IMR-90 (cell line): Measurements from ENCODE around the gene ADAM33. TPM values are rescaled to one million over a fixed set of nuclear protein-coding genes. Genes with fewer than 3 reads are reported as not detected.

ENCODE experiments used
- ATAC-seq: fragments of 200-7000 bp; cut with Tn5 transposase; 2 replicates; pipeline ENCODE4 v1.9.1; 2020; ENCODE audit warnings: low read depth, mild to moderate bottlenecking, moderate library complexity
- BruUV-seq: library from RNA; stranded (reverse); fragments of 400-500 nt; replicated peaks from 2 replicates; lab custom pipeline; 2021; lab: Mats Ljungman, UMichigan
- CTCF ChIA-PET: fragments of 300-600 bp; formaldehyde crosslinking; extraction: SDS; loops from one replicate; lab custom pipeline; 2021; ENCODE audit warnings: antibody characterized with exemption; lab: Yijun Ruan, JAX
- POLR2A ChIA-PET: fragments of 300-600 bp; sonication (Branson Sonifier 250); formaldehyde crosslinking; loops from one replicate; lab custom pipeline; 2022; ENCODE audit warnings: antibody characterized with exemption; ENCODE audit not compliant: unreplicated experiment; lab: Charles Lee
- DNase-seq: peaks from one replicate; pipeline ENCODE4 v3.0.0; 2013
- H2AFZ ChIP-seq: replicated peaks from 2 replicates; pipeline ENCODE3; 2013; ENCODE audit warnings: low read length, mild to moderate bottlenecking; ENCODE audit not compliant: poor library complexity
- H2AK5ac ChIP-seq: 2 replicates; pipeline ENCODE4 v1.6.1; 2013; ENCODE audit warnings: low read depth, low read length, inconsistent platforms
- H2AK9ac ChIP-seq: replicated peaks from 2 replicates; pipeline ENCODE3; 2013; ENCODE audit warnings: mild to moderate bottlenecking, low read depth, low read length, moderate library complexity; ENCODE audit not compliant: poor library complexity
- H2BK120ac ChIP-seq: 2 replicates; pipeline ENCODE4 v1.6.1; 2013; ENCODE audit warnings: low read depth, low read length, inconsistent platforms
- H2BK15ac ChIP-seq: 3 replicates; pipeline ENCODE4 v1.6.1; 2013; ENCODE audit warnings: low read depth, low read length, inconsistent platforms
- H2BK20ac ChIP-seq: 2 replicates; pipeline ENCODE4 v1.6.1; 2013; ENCODE audit warnings: low read depth, mild to moderate bottlenecking, inconsistent platforms, low read length, moderate library complexity
- H2BK5ac ChIP-seq: 2 replicates; pipeline ENCODE4 v1.6.1; 2013; ENCODE audit warnings: mild to moderate bottlenecking, low read depth, low read length, inconsistent platforms; ENCODE audit not compliant: poor library complexity, severe bottlenecking
- H3K14ac ChIP-seq: replicated peaks from 2 replicates; pipeline ENCODE4 v1.6.1; 2013; ENCODE audit warnings: low read depth, low read length, inconsistent platforms
- H3K18ac ChIP-seq: 2 replicates; pipeline ENCODE4 v1.6.1; 2013; ENCODE audit warnings: low read depth, low read length, control low read depth
- H3K23ac ChIP-seq: 2 replicates; pipeline ENCODE4 v1.6.1; 2013; ENCODE audit warnings: low read depth, low read length, inconsistent platforms
- H3K27ac ChIP-seq: 2 replicates; pipeline ENCODE4 v1.5.1; 2013; ENCODE audit warnings: mild to moderate bottlenecking, control low read depth, low read length; ENCODE audit not compliant: insufficient read depth
- H3K27me3 ChIP-seq: 2 replicates; pipeline ENCODE4 v1.6.1; 2013; ENCODE audit warnings: low read length; ENCODE audit not compliant: control insufficient read depth, insufficient read depth
- H3K36me3 ChIP-seq: 2 replicates; pipeline ENCODE4 v1.6.1; 2013; ENCODE audit warnings: low read length, mixed read lengths; ENCODE audit not compliant: control insufficient read depth, insufficient read depth
- H3K4ac ChIP-seq: 2 replicates; pipeline ENCODE4 v1.6.1; 2013; ENCODE audit warnings: low read depth, low read length, inconsistent platforms
- H3K4me1 ChIP-seq: 2 replicates; pipeline ENCODE4 v1.6.1; 2013; ENCODE audit warnings: low read length, mixed read lengths; ENCODE audit not compliant: control insufficient read depth, insufficient read depth
- H3K4me2 ChIP-seq: 2 replicates; pipeline ENCODE4 v1.6.1; 2013; ENCODE audit warnings: low read depth, mild to moderate bottlenecking, control low read depth, low read length, moderate library complexity
- H3K4me3 ChIP-seq: 2 replicates; pipeline ENCODE4 v1.5.1; 2013; ENCODE audit warnings: low read depth, mild to moderate bottlenecking, control low read depth, low read length, moderate library complexity; ENCODE audit not compliant: insufficient read depth
- H3K56ac ChIP-seq: 2 replicates; pipeline ENCODE4 v1.6.1; 2013; ENCODE audit warnings: low read length, inconsistent platforms; ENCODE audit not compliant: insufficient read depth; ENCODE audit errors: extremely low read depth
- H3K79me1 ChIP-seq, 2 experiments: 2 replicates each; pipeline ENCODE4 v1.6.1; 2013; ENCODE audit warnings: low read length in 2 of 2, inconsistent platforms in 1 of 2, low read depth in 1 of 2
- H3K9ac ChIP-seq: 2 replicates; pipeline ENCODE4 v1.6.1; 2013; ENCODE audit warnings: low read depth, low read length, control low read depth
- H3K9me1 ChIP-seq: 2 replicates; pipeline ENCODE4 v1.6.1; 2013; ENCODE audit warnings: low read length, inconsistent platforms; ENCODE audit not compliant: insufficient read depth
- H3K9me3 ChIP-seq: 2 replicates; pipeline ENCODE4 v1.6.1; 2013; ENCODE audit warnings: low read length; ENCODE audit not compliant: control insufficient read depth, insufficient read depth
- H4K20me1 ChIP-seq: 2 replicates; pipeline ENCODE4 v1.6.1; 2013; ENCODE audit warnings: low read length, inconsistent platforms; ENCODE audit not compliant: insufficient read depth
- H4K5ac ChIP-seq: 2 replicates; pipeline ENCODE4 v1.6.1; 2013; ENCODE audit warnings: mild to moderate bottlenecking, low read depth, low read length, control low read depth
- H4K8ac ChIP-seq, 2 experiments: 2 replicates each; pipeline ENCODE4 v1.6.1; 2013; ENCODE audit warnings: low read depth in 2 of 2, low read length in 2 of 2, control low read depth in 1 of 2, inconsistent platforms in 1 of 2
- H4K91ac ChIP-seq: 2 replicates; pipeline ENCODE4 v1.6.1; 2013; ENCODE audit warnings: low read depth, low read length, inconsistent platforms; ENCODE audit not compliant: insufficient read depth
- CHD1 ChIP-seq: IDR thresholded peaks from 2 replicates; pipeline ENCODE4 v1.6.1; 2012; ENCODE audit warnings: low read depth, low read length, improper control_type of control experiment
- FOS ChIP-seq: fragments of 150-350 bp; IDR thresholded peaks from 2 replicates; pipeline ENCODE4 v1.6.1; 2016; ENCODE audit warnings: low read depth, low read length
- MAFK ChIP-seq: IDR thresholded peaks from 2 replicates; pipeline ENCODE4 v1.6.1; 2012; ENCODE audit warnings: low read depth, low read length, improper control_type of control experiment
- MXI1 ChIP-seq: IDR thresholded peaks from 2 replicates; pipeline ENCODE4 v1.6.1; 2012; ENCODE audit warnings: low read depth, mild to moderate bottlenecking, low read length, moderate library complexity, borderline replicate concordance
- POLR2A ChIP-seq: IDR thresholded peaks from 2 replicates; pipeline ENCODE4 v1.6.1; 2012; ENCODE audit warnings: mild to moderate bottlenecking, low read depth, low read length
- RCOR1 ChIP-seq: IDR thresholded peaks from 2 replicates; pipeline ENCODE4 v1.6.1; 2012; ENCODE audit warnings: mild to moderate bottlenecking, low read length, improper control_type of control experiment; ENCODE audit not compliant: insufficient replicate concordance
- RFX5 ChIP-seq: IDR thresholded peaks from 2 replicates; pipeline ENCODE4 v1.8.0; 2012; ENCODE audit warnings: low read depth, mild to moderate bottlenecking, low read length, moderate library complexity
- WGBS, 2 experiments: methylation state at CpG; one replicate each; pipeline versions ENCODE4 v1.1.5 to v1.1.7; 2013; ENCODE audit warnings: missing lambda C conversion rate in 2 of 2; ENCODE audit not compliant: insufficient read length in 1 of 2; ENCODE audit errors: extremely low coverage in 2 of 2; 5-methylcytosine and 5-hydroxymethylcytosine counted together
- dilution Hi-C: fragments of 300-500 bp; cut with HindIII; formaldehyde crosslinking; loops from one replicate; pipeline ENCODE4 v1.14.3; 2018; ENCODE audit warnings: low sequenced_read_pairs; ENCODE audit not compliant: unreplicated experiment
- in situ Hi-C: fragments of 300-500 bp; cut with MboI; formaldehyde crosslinking; loops from 3 replicates; pipeline ENCODE4 v1.14.3; 2019; ENCODE audit warnings: low sequenced_read_pairs, inconsistent platforms, mixed read lengths
- intact Hi-C: fragments of 100-400 bp; cut with micrococcal nuclease; formaldehyde crosslinking; loops from 2 replicates; pipeline ENCODE4 v1.10.0; 2022
- polyA plus RNA-seq, 3 experiments: library from polyadenylated mRNA; depleted of rRNA; stranded (reverse); fragments of >200 nt; gene quantifications; 2 replicates each; pipeline ENCODE4 v1.2.3, GENCODE V29; 2012; ENCODE audit warnings: low replicate concordance in 1 of 3
- total RNA-seq: library from RNA; depleted of rRNA; stranded (reverse); fragments of >200 nt; gene quantifications from 2 replicates; pipeline ENCODE4 v1.2.3, GENCODE V29; 2012
- TF ChIP-seq, protein P1 (sequence below): conservative IDR thresholded peaks from 2 replicates; pipeline ENCODE4 v1.5.1; 2012; ENCODE audit warnings: mild to moderate bottlenecking, low read depth, low read length, improper control_type of control experiment
- TF ChIP-seq, protein P2 (sequence below): fragments of 150-350 bp; IDR thresholded peaks from 2 replicates; pipeline ENCODE4 v1.6.1; 2017; ENCODE audit warnings: mild to moderate bottlenecking, antibody characterized with exemption, low read length, low read depth
- TF ChIP-seq, protein P3 (sequence below): fragments of 150-350 bp; IDR thresholded peaks from 2 replicates; pipeline ENCODE4 v1.6.1; 2016; ENCODE audit warnings: low read depth, mild to moderate bottlenecking, low read length, moderate library complexity, borderline replicate concordance

ADAM33 gene
- total and polyA plus RNA-seq, 2 of the 4 experiments (the other 2 are of a cell fraction), result 0.18 to 1.7 TPM

DNA sequence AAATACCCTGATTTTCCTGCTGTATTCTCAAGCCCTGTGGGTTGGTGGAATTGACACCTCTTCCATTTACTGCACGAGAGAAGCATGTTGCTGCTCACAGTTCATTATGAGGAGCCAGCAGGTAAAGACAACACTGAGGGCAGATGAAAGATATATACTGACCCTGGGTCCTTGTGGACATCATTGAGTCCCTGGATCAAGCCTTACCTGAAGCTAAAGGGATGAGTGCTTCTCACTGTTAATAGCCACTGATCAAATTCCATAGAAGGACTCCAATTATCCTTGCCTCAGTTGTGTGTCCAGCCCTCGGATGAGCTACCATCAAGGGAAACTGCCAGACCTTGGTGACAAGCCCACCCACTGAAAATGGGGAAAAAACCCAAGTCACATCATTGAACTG lies 38.3 kb upstream of the ADAM33 start:
- H3K4me2 ChIP-seq, result no peak overlapping the region
- H3K27ac ChIP-seq, result no peak overlapping the region
- H3K9me1 ChIP-seq, result no peaks in the 10 kb centered on the region
- POLR2A ChIA-PET, result no interaction called here
- no peak overlapping the region for H3K56ac ChIP-seq
- no peaks in the 10 kb centered on the region for H3K9me3 ChIP-seq
- no peak overlapping the region for H2BK15ac ChIP-seq
- H2AK9ac ChIP-seq, result no peak overlapping the region
- no peaks in the 10 kb centered on the region for H3K79me1 ChIP-seq
- H3K18ac ChIP-seq, result no peak overlapping the region
- no peak overlapping the region for H2BK5ac ChIP-seq
- TF ChIP-seq POLR2A (no peak), CHD1 (no peak), MAFK (no peak), FOS (no peak), MXI1 (no peak), RCOR1 (no peak), RFX5 (no peak)
- TF ChIP-seq, protein P1, sequence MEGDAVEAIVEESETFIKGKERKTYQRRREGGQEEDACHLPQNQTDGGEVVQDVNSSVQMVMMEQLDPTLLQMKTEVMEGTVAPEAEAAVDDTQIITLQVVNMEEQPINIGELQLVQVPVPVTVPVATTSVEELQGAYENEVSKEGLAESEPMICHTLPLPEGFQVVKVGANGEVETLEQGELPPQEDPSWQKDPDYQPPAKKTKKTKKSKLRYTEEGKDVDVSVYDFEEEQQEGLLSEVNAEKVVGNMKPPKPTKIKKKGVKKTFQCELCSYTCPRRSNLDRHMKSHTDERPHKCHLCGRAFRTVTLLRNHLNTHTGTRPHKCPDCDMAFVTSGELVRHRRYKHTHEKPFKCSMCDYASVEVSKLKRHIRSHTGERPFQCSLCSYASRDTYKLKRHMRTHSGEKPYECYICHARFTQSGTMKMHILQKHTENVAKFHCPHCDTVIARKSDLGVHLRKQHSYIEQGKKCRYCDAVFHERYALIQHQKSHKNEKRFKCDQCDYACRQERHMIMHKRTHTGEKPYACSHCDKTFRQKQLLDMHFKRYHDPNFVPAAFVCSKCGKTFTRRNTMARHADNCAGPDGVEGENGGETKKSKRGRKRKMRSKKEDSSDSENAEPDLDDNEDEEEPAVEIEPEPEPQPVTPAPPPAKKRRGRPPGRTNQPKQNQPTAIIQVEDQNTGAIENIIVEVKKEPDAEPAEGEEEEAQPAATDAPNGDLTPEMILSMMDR, result no peak
- TF ChIP-seq, protein P2, sequence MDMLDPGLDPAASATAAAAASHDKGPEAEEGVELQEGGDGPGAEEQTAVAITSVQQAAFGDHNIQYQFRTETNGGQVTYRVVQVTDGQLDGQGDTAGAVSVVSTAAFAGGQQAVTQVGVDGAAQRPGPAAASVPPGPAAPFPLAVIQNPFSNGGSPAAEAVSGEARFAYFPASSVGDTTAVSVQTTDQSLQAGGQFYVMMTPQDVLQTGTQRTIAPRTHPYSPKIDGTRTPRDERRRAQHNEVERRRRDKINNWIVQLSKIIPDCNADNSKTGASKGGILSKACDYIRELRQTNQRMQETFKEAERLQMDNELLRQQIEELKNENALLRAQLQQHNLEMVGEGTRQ, result no peak
- TF ChIP-seq, protein P3, sequence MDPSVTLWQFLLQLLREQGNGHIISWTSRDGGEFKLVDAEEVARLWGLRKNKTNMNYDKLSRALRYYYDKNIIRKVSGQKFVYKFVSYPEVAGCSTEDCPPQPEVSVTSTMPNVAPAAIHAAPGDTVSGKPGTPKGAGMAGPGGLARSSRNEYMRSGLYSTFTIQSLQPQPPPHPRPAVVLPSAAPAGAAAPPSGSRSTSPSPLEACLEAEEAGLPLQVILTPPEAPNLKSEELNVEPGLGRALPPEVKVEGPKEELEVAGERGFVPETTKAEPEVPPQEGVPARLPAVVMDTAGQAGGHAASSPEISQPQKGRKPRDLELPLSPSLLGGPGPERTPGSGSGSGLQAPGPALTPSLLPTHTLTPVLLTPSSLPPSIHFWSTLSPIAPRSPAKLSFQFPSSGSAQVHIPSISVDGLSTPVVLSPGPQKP, result no peak
- no peak overlapping the region for H2AK5ac ChIP-seq
- H3K23ac ChIP-seq, result no peak overlapping the region
- H4K20me1 ChIP-seq, result no peaks in the 10 kb centered on the region
- DNase-seq (no peak), ATAC-seq (no peak)
- H4K5ac ChIP-seq, result no peak overlapping the region
- H2AFZ ChIP-seq, result no peak overlapping the region
- in situ Hi-C loops (no loop called here), dilution Hi-C loops (no loop called here), intact Hi-C loops (no loop called here)
- H3K9ac ChIP-seq, result no peak overlapping the region
- no peak overlapping the region for H4K8ac ChIP-seq
- no TSS peak for BruUV-seq
- H3K4me3 ChIP-seq, result no peak overlapping the region
- H4K91ac ChIP-seq, result no peak overlapping the region
- no peak overlapping the region for H3K4ac ChIP-seq
- WGBS, 2 experiments, result 60% methylated on average over 1 of the region's 2 CpGs; no CpG with 5 or more reads in 1 of the 2 experiments
- no peaks in the 10 kb centered on the region for H3K36me3 ChIP-seq
- H3K27me3 ChIP-seq, result peaks cover 14% of the 10 kb centered on the region
- H2BK20ac ChIP-seq, result no peak overlapping the region
- H3K4me1 ChIP-seq, result no peaks in the 10 kb centered on the region
- no peak overlapping the region for H3K14ac ChIP-seq
- CTCF ChIA-PET, result no interaction called here
- H2BK120ac ChIP-seq, result no peak overlapping the region
